ENCODE data around the gene HES4. TPM values are rescaled to one million over a fixed set of nuclear protein-coding genes. Genes with fewer than 3 reads are reported as not detected.

HES4 gene
- total and polyA plus RNA-seq, 2 of the 13 experiments (the other 11 are each of a cell fraction or from before 2014, with no cell fraction given) = 8.8 to 10.6 TPM

DNA sequence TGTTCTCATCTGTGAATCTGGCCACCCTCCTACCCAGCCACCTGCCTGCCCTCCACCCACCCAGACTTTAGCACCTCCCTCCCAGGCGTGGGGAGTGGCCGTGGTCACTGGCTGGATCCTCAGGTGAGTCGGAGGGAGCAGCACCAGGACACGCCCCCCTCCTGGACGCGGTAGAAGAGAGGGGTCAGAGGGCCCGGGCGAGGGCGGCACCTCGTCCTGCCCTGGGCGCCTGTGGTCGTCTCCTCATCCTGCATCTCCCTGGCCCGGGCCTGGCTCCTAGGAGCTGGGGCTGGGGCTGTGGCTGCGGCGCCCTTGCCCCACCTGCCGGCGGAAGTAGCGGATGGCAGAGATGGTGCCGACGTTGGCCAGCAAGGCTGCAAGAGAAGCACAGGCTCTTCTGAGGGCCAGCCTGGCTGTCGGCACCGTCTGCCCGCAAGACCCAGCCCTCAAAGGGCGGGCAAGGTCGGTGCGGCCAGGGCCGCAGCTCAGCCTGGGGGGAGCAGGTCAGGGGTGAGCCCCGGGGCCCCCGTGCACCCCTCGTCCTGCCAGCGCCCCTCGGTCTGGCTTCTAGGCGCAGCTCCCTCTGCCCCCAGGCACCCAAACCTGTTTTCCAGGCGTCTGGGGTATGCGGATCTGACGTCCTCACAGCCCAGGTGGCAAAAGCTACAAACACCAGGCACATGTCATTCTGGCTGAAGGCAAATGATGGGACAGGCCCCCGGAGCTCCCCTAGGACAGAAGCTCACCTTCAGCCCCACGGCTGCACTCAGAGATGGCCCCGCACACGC is 23.8 kb downstream of the HES4 start (continued):
- TF ChIP-seq, protein P1, sequence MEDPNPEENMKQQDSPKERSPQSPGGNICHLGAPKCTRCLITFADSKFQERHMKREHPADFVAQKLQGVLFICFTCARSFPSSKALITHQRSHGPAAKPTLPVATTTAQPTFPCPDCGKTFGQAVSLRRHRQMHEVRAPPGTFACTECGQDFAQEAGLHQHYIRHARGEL (CRISPR knock-in tag; IDR thresholded peaks at IDR 0.05) = no peak
- no peak for TF ChIP-seq FOXJ3 (CRISPR knock-in tag; IDR thresholded peaks at IDR 0.05; ENCODE audit: borderline replicate concordance)
- 0 out of 2 replicates have a peak, but pooled peaks have one; percentile 18 for TF ChIP-seq HIC2 (CRISPR knock-in tag; IDR thresholded peaks at IDR 0.05; ENCODE audit: low read depth)
- TF ChIP-seq, protein P2, sequence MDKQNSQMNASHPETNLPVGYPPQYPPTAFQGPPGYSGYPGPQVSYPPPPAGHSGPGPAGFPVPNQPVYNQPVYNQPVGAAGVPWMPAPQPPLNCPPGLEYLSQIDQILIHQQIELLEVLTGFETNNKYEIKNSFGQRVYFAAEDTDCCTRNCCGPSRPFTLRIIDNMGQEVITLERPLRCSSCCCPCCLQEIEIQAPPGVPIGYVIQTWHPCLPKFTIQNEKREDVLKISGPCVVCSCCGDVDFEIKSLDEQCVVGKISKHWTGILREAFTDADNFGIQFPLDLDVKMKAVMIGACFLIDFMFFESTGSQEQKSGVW (CRISPR knock-in tag; IDR thresholded peaks at IDR 0.05; ENCODE audit: borderline replicate concordance) = no peak
- TF ChIP-seq ZNF362 (CRISPR knock-in tag; IDR thresholded peaks at IDR 0.05; ENCODE audit: borderline replicate concordance) = no peak
- no peak for TF ChIP-seq HMG20A (CRISPR knock-in tag; IDR thresholded peaks at IDR 0.05; ENCODE audit: borderline replicate concordance)
- no peak for TF ChIP-seq SOX6 (IDR thresholded peaks at IDR 0.05)
- TF ChIP-seq SOX6 (CRISPR knock-in tag; IDR thresholded peaks at IDR 0.05) = no peak
- no peak for TF ChIP-seq ZBTB42 (CRISPR knock-in tag; IDR thresholded peaks at IDR 0.05)
- no peak for TF ChIP-seq MLXIP (CRISPR knock-in tag; IDR thresholded peaks at IDR 0.05; ENCODE audit: borderline replicate concordance)
- no peak for TF ChIP-seq ZNF720 (CRISPR knock-in tag; IDR thresholded peaks at IDR 0.05)
- no peak for TF ChIP-seq HDAC6 (IDR thresholded peaks at IDR 0.05; ENCODE audit: low read depth, low read length)
- TF ChIP-seq ZNF567 (CRISPR knock-in tag; IDR thresholded peaks at IDR 0.05; ENCODE audit: borderline replicate concordance) = no peak
- TF ChIP-seq, protein P3, sequence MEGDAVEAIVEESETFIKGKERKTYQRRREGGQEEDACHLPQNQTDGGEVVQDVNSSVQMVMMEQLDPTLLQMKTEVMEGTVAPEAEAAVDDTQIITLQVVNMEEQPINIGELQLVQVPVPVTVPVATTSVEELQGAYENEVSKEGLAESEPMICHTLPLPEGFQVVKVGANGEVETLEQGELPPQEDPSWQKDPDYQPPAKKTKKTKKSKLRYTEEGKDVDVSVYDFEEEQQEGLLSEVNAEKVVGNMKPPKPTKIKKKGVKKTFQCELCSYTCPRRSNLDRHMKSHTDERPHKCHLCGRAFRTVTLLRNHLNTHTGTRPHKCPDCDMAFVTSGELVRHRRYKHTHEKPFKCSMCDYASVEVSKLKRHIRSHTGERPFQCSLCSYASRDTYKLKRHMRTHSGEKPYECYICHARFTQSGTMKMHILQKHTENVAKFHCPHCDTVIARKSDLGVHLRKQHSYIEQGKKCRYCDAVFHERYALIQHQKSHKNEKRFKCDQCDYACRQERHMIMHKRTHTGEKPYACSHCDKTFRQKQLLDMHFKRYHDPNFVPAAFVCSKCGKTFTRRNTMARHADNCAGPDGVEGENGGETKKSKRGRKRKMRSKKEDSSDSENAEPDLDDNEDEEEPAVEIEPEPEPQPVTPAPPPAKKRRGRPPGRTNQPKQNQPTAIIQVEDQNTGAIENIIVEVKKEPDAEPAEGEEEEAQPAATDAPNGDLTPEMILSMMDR (CRISPR knock-in tag; IDR thresholded peaks at IDR 0.05) = peak; percentile 84
- no peak for TF ChIP-seq SNRNP70 (IDR thresholded peaks at IDR 0.05; ENCODE audit: low read depth, low read length)
- TF ChIP-seq ARID2 (CRISPR knock-in tag; IDR thresholded peaks at IDR 0.05; ENCODE audit: borderline replicate concordance) = no peak
- TF ChIP-seq, protein P4, sequence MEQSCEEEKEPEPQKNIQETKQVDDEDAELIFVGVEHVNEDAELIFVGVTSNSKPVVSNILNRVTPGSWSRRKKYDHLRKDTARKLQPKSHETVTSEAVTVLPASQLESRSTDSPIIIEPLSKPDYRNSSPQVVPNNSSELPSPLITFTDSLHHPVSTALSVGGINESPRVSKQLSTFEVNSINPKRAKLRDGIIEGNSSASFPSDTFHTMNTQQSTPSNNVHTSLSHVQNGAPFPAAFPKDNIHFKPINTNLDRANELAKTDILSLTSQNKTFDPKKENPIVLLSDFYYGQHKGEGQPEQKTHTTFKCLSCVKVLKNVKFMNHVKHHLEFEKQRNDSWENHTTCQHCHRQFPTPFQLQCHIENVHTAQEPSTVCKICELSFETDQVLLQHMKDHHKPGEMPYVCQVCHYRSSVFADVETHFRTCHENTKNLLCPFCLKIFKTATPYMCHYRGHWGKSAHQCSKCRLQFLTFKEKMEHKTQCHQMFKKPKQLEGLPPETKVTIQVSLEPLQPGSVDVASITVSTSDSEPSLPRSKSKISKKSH (CRISPR knock-in tag; IDR thresholded peaks at IDR 0.05; ENCODE audit: borderline replicate concordance) = no peak
- no peak for TF ChIP-seq MXI1 (IDR thresholded peaks at IDR 0.05; ENCODE audit: borderline replicate concordance, low read depth, low read length)

All from HepG2 (cell line).